Thyroid gland (tissue), 4 donors: Measurements from ENCODE around the gene MRPL45. TPM values are rescaled to one million over a fixed set of nuclear protein-coding genes. Genes with fewer than 3 reads are reported as not detected.

ENCODE experiments used
- DNase-seq, 2 donors: peaks; one replicate each; pipeline ENCODE4 v3.0.0-alpha.2; 2019
- H3K27ac ChIP-seq, 3 donors: fragments of 200-600 bp; sonication (generic); 1 replicate in 2 of 3; 2 replicates in 1 of 3; pipeline ENCODE4 v1.5.1; 2016 to 2019; ENCODE audit warnings: mild to moderate bottlenecking in 1 of 3, moderate library complexity in 1 of 3
- H3K27me3 ChIP-seq: fragments of 200-600 bp; sonication (generic); one replicate; pipeline ENCODE4 v1.5.1; 2019
- H3K36me3 ChIP-seq, 2 donors: fragments of 200-600 bp; sonication (generic); one replicate each; pipeline ENCODE4 v1.5.1; 2016 to 2019
- H3K4me1 ChIP-seq, 2 donors: fragments of 200-600 bp; sonication (generic); one replicate each; pipeline ENCODE4 v1.5.1; 2017 to 2019
- H3K4me3 ChIP-seq, 3 donors: fragments of 200-600 bp; sonication (generic); replicated peaks in 1 of 3; 1 replicate in 2 of 3; 2 replicates in 1 of 3; pipeline ENCODE4 v1.5.1; 2016; ENCODE audit warnings: mild to moderate bottlenecking in 1 of 3
- H3K9me3 ChIP-seq: fragments of 200-600 bp; sonication (generic); one replicate; pipeline ENCODE4 v1.5.1; 2017
- POLR2A ChIP-seq, 2 donors: fragments of 450-650 bp; IDR thresholded peaks; one replicate each; pipeline ENCODE4 v1.6.1; 2017; ENCODE audit warnings: antibody characterized with exemption in 2 of 2, mild to moderate bottlenecking in 2 of 2, moderate library complexity in 1 of 2
- WGBS, 2 donors: methylation state at CpG; one replicate each; pipeline ENCODE4 v1.1.5; 2017; 5-methylcytosine and 5-hydroxymethylcytosine counted together
- intact Hi-C: fragments of 100-400 bp; cut with DNase I; formaldehyde crosslinking; loops from one replicate; pipeline ENCODE4 v1.15.1; 2023
- total RNA-seq, 4 donors: library from RNA; depleted of rRNA; stranded (reverse); fragments of >200 nt; gene quantifications; one replicate each; pipeline ENCODE4 v1.2.3, GENCODE V29; 2016
- TF ChIP-seq, protein P1 (sequence below), 6 experiments: fragments of 200-600 bp in 3 of 6; fragments of 450-650 bp in 3 of 6; sonication (generic) in 3 of 6; IDR thresholded peaks; one replicate each; pipeline ENCODE4 v1.5.1; 2016 to 2019; ENCODE audit warnings: antibody characterized with exemption in 6 of 6, mild to moderate bottlenecking in 2 of 6, inconsistent platforms in 1 of 6, moderate library complexity in 1 of 6

The MRPL45 gene
- total RNA-seq, 4 donors from 2014 or later: 26.6 to 38.3 (median 30.3) TPM

DNA sequence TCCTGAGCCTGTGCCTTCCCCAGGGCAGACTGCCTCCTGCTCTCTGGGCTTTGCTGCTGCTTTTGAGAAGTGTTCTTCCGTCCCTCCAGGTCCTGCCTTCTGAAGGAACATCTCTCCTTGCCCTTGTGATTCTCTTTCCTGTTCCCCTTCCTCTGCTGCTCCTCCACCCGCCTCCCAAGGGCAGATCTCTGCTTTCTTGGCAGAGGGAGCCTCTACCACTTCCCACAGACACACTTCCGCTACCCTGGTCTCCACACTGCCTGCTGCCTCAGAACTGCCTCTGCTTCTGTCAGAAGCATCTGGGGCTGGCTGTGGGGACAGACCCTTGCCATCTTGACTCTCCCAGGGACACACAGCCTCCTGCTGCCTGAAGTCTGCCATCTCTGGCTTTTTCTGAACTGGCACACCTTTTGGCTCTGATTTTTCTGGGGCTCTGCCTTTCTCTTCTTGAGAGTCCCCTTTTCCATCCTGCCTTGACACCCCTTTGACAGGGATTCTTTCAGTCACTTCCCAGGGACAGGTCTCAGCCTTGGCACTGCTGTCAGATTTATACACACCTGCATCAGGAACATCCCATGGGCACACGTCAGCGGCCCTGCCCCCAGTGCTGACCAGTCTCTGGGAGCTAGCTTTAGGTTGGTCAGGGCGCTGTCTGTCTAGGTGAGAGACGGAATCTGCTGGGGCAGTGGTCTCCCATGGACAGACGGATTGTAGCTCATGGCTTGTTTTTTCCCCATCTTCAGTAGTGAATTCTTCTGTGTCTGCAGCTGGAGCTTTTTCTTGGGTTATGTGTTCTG lies 30.2 kb downstream of the MRPL45 start:
- Histone ChIP-seq H3K27ac (no peak overlapping the region), H3K36me3 (peaks cover 9% of the 10 kb centered on the region in 2 donors)
- intact Hi-C loops: no loop called here

DNA sequence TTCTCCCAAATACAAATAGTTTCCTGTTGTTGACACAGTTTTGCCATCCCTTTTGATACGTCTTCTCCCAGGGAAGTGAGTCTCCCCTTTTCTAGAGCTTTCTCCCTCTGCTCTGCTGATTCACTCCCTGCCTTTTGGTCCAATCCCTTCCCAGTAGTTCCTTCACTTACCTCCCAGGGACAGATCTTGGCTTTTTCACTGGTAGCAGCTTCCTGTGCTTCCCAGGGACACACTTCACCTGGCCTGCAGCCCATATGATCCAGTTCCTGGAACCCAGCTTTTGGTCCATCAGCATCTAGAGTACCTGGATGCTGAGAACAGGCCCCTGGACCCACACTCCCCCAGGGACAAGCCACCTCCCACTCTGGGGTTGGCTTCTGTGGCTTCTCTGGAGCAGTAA lies 31.0 kb downstream of the MRPL45 start:
- TF ChIP-seq, protein P1, sequence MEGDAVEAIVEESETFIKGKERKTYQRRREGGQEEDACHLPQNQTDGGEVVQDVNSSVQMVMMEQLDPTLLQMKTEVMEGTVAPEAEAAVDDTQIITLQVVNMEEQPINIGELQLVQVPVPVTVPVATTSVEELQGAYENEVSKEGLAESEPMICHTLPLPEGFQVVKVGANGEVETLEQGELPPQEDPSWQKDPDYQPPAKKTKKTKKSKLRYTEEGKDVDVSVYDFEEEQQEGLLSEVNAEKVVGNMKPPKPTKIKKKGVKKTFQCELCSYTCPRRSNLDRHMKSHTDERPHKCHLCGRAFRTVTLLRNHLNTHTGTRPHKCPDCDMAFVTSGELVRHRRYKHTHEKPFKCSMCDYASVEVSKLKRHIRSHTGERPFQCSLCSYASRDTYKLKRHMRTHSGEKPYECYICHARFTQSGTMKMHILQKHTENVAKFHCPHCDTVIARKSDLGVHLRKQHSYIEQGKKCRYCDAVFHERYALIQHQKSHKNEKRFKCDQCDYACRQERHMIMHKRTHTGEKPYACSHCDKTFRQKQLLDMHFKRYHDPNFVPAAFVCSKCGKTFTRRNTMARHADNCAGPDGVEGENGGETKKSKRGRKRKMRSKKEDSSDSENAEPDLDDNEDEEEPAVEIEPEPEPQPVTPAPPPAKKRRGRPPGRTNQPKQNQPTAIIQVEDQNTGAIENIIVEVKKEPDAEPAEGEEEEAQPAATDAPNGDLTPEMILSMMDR (IDR thresholded peaks at IDR 0.05): no peak
- TF ChIP-seq POLR2A (IDR thresholded peaks at IDR 0.05): no peak
- H3K4me1 ChIP-seq: peaks cover 6 to 11% of the 10 kb centered on the region in 2 donors

More for the DNA sequence above, 30.2 kb downstream of the MRPL45 start:
- no peak for TF ChIP-seq POLR2A (IDR thresholded peaks at IDR 0.05)
- TF ChIP-seq, protein P1 (IDR thresholded peaks at IDR 0.05): no peak
- no peaks in the 10 kb centered on the region for H3K9me3 ChIP-seq
- peaks cover 6 to 11% of the 10 kb centered on the region in 2 donors for H3K4me1 ChIP-seq
- WGBS, 2 donors: 82 to 87% methylated on average over 8 of the region's 8 CpGs
- H3K27me3 ChIP-seq: no peaks in the 10 kb centered on the region
- no peak overlapping the region for H3K4me3 ChIP-seq
- no peak for DNase-seq

DNA sequence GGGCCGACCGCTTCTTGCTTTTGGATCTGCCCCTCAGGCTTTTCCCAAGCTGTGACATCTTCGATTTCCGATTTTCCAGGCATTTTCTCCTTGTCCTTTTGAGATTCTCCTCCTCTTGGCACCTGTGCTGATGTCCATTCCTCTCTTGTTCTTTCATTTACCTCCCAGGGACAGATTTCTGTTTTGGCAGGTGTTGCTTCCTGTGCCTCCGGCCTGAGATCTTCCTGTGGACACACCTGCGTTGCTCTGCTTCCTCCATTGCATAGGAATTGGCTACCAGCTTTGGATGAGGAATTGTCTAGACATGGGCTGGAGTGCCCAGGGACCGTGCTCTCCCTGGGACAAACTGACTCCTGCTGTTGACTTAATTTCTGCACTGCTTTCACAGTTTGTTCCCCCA lies 31.7 kb downstream of the MRPL45 start:
- DNase-seq: no peak
- H3K27me3 ChIP-seq: no peaks in the 10 kb centered on the region
- no peak overlapping the region for H3K4me3 ChIP-seq
- peaks cover under 1 to 2% of the 10 kb centered on the region in 2 donors for H3K36me3 ChIP-seq
- no peak for TF ChIP-seq POLR2A (IDR thresholded peaks at IDR 0.05)
- TF ChIP-seq, protein P1 (IDR thresholded peaks at IDR 0.05): no peak
- H3K27ac ChIP-seq: no peak overlapping the region
- no peaks in the 10 kb centered on the region for H3K9me3 ChIP-seq
- WGBS, 2 donors: 81 to 82% methylated on average over 7 of the region's 7 CpGs
- intact Hi-C loops: no loop called here
- peaks cover 6 to 11% of the 10 kb centered on the region in 2 donors for H3K4me1 ChIP-seq

More for the DNA sequence above, 31.0 kb downstream of the MRPL45 start:
- intact Hi-C loops: no loop called here
- H3K4me3 ChIP-seq: no peak overlapping the region
- peaks cover 5 to 7% of the 10 kb centered on the region in 2 donors for H3K36me3 ChIP-seq
- H3K27ac ChIP-seq: no peak overlapping the region
- no peaks in the 10 kb centered on the region for H3K9me3 ChIP-seq
- DNase-seq: no peak
- no peaks in the 10 kb centered on the region for H3K27me3 ChIP-seq
- WGBS, 2 donors: 44 to 67% methylated on average over 1 of the region's 1 CpG

DNA sequence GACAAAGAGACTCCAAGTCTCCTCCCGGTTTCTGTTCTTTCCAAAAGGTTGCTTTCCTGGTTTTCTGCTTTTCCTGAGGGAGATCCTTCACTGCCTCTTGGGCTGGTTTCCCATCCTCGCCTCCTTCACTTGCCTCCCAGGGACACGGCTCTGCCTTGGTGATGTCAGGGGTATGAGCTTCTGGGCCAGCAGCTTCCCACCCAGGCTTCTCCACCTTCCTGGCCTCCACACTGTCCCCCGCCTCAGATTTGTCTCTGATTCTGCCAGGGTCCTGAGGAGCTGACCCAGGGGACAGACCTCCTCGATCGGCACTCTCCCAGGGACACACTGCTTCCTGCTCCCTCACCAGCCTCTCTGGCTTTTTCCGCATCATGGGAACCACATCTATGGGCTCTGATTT lies 32.3 kb downstream of the MRPL45 start:
- Histone ChIP-seq H3K27me3 (no peaks in the 10 kb centered on the region), H3K4me1 (peaks cover 6 to 11% of the 10 kb centered on the region in 2 donors), H3K27ac (no peak overlapping the region), H3K9me3 (no peaks in the 10 kb centered on the region), H3K36me3 (no peaks in the 10 kb centered on the region), H3K4me3 (no peak overlapping the region)
- intact Hi-C loops: no loop called here
- TF ChIP-seq, protein P1 (IDR thresholded peaks at IDR 0.05): no peak
- TF ChIP-seq POLR2A (IDR thresholded peaks at IDR 0.05): no peak
- DNase-seq: no peak
- WGBS, 2 donors: 87 to 89% methylated on average over 7 of the region's 7 CpGs
